ENCODE results near the gene CABP1.

The CABP1 gene

GRCh38 chr12:120642121-120642520 lies 1.7 kb downstream of the CABP1 start:
- Histone ChIP-seq H3K4me3 (ENCODE audit: insufficient read depth, low read length, poor library complexity, severe bottlenecking) (no peak overlapping the region), H2AFZ (ENCODE audit: low read depth, low read length, severe bottlenecking) (no peak overlapping the region), H3K79me2 (ENCODE audit: insufficient read depth, low read length) (no peaks in the 10 kb centered on the region), H3K9me2 (replicated peaks; ENCODE audit: insufficient read depth, low read length) (no peaks in the 10 kb centered on the region), H3K9ac (ENCODE audit: low read length) (no peak overlapping the region), H4K20me1 (ENCODE audit: low read depth, low read length) (no peaks in the 10 kb centered on the region), H3K27me3 (ENCODE audit: low read length) (no peaks in the 10 kb centered on the region), H3K4me2 (ENCODE audit: low read depth, low read length, poor library complexity, severe bottlenecking) (no peak overlapping the region), H3K9me3 (ENCODE audit: insufficient read depth, low read length) (no peaks in the 10 kb centered on the region), H3K27ac (ENCODE audit: low read depth, low read length) (no peak overlapping the region), H3F3A (ENCODE audit: insufficient read depth) (no peaks in the 10 kb centered on the region), H3K36me3 (ENCODE audit: low read length) (no peaks in the 10 kb centered on the region)
- no peak for TF ChIP-seq EZH2phosphoT487 (conservative IDR thresholded peaks at IDR 0.05; ENCODE audit: low read length)
- TF ChIP-seq CTCF (IDR thresholded peaks at IDR 0.05; ENCODE audit: insufficient read depth, low read length, poor library complexity, severe bottlenecking): no peak

GRCh38 chr12:120642826-120643225 lies 2.4 kb downstream of the CABP1 start:
- Histone ChIP-seq H3K27me3 (ENCODE audit: low read length) (no peaks in the 10 kb centered on the region), H3K9me2 (replicated peaks; ENCODE audit: insufficient read depth, low read length) (no peaks in the 10 kb centered on the region), H3K9ac (ENCODE audit: low read length) (no peak overlapping the region), H3F3A (ENCODE audit: insufficient read depth) (no peaks in the 10 kb centered on the region), H2AFZ (ENCODE audit: low read depth, low read length, severe bottlenecking) (no peak overlapping the region), H3K36me3 (ENCODE audit: low read length) (no peaks in the 10 kb centered on the region), H3K79me2 (ENCODE audit: insufficient read depth, low read length) (no peaks in the 10 kb centered on the region), H4K20me1 (ENCODE audit: low read depth, low read length) (no peaks in the 10 kb centered on the region), H3K4me2 (ENCODE audit: low read depth, low read length, poor library complexity, severe bottlenecking) (no peak overlapping the region), H3K4me3 (ENCODE audit: insufficient read depth, low read length, poor library complexity, severe bottlenecking) (no peak overlapping the region), H3K27ac (ENCODE audit: low read depth, low read length) (no peak overlapping the region), H3K9me3 (ENCODE audit: insufficient read depth, low read length) (no peaks in the 10 kb centered on the region)
- TF ChIP-seq EZH2phosphoT487 (conservative IDR thresholded peaks at IDR 0.05; ENCODE audit: low read length) (no peak), CTCF (IDR thresholded peaks at IDR 0.05; ENCODE audit: insufficient read depth, low read length, poor library complexity, severe bottlenecking) (no peak)

GRCh38 chr12:120643574-120643973 lies 3.1 kb downstream of the CABP1 start:
- TF ChIP-seq CTCF (IDR thresholded peaks at IDR 0.05; ENCODE audit: insufficient read depth, low read length, poor library complexity, severe bottlenecking): no peak
- no peak for TF ChIP-seq EZH2phosphoT487 (conservative IDR thresholded peaks at IDR 0.05; ENCODE audit: low read length)
- H2AFZ ChIP-seq (ENCODE audit: low read depth, low read length, severe bottlenecking): no peak overlapping the region
- no peaks in the 10 kb centered on the region for H3K9me2 ChIP-seq (replicated peaks; ENCODE audit: insufficient read depth, low read length)
- no peaks in the 10 kb centered on the region for H3K36me3 ChIP-seq (ENCODE audit: low read length)
- no peaks in the 10 kb centered on the region for H3F3A ChIP-seq (ENCODE audit: insufficient read depth)
- H3K79me2 ChIP-seq (ENCODE audit: insufficient read depth, low read length): no peaks in the 10 kb centered on the region
- H3K9me3 ChIP-seq (ENCODE audit: insufficient read depth, low read length): no peaks in the 10 kb centered on the region
- H3K4me3 ChIP-seq (ENCODE audit: insufficient read depth, low read length, poor library complexity, severe bottlenecking): no peak overlapping the region
- no peaks in the 10 kb centered on the region for H3K27me3 ChIP-seq (ENCODE audit: low read length)
- H3K9ac ChIP-seq (ENCODE audit: low read length): no peak overlapping the region
- no peak overlapping the region for H3K27ac ChIP-seq (ENCODE audit: low read depth, low read length)
- H3K4me2 ChIP-seq (ENCODE audit: low read depth, low read length, poor library complexity, severe bottlenecking): no peak overlapping the region
- no peaks in the 10 kb centered on the region for H4K20me1 ChIP-seq (ENCODE audit: low read depth, low read length)

All from SU-DHL-6 (cell line).